Activated B cell treated with CpG ODN at 0.5 μM for 24 hours (primary cell): Measurements from ENCODE around the gene CIDEB. TPM values are rescaled to one million over a fixed set of nuclear protein-coding genes. Genes with fewer than 3 reads are reported as not detected.

ENCODE experiments used
- ATAC-seq: fragments of 200-7000 bp; cut with Tn5 transposase; one replicate; pipeline ENCODE4 v1.10.0; 2021; ENCODE audit warnings: low read depth, mild to moderate bottlenecking, moderate library complexity
- CTCF ChIA-PET: fragments of 350-600 bp; sonication (Branson Sonifier 250); formaldehyde crosslinking; loops from one replicate; lab custom pipeline; 2021; ENCODE audit warnings: antibody characterized with exemption; lab: Charles Lee
- POLR2A ChIA-PET: fragments of 350-600 bp; sonication (Branson Sonifier 250); formaldehyde crosslinking; loops from one replicate; lab custom pipeline; 2021; ENCODE audit warnings: antibody characterized with exemption; lab: Charles Lee
- DNase-seq: peaks from one replicate; pipeline ENCODE4 v3.0.0; 2022
- H3K27ac Mint-ChIP-seq: one replicate; pipeline ENCODE4 v1.8.0; 2020; ENCODE audit warnings: mixed read lengths
- H3K27me3 Mint-ChIP-seq: one replicate; pipeline ENCODE4 v1.8.0; 2021; ENCODE audit warnings: mixed read lengths
- H3K36me3 Mint-ChIP-seq: one replicate; pipeline ENCODE4 v1.8.0; 2021; ENCODE audit warnings: low read depth, mixed read lengths
- H3K4me1 Mint-ChIP-seq: one replicate; pipeline ENCODE4 v1.8.0; 2021; ENCODE audit warnings: mixed read lengths
- H3K4me3 Mint-ChIP-seq: one replicate; pipeline ENCODE4 v1.8.0; 2020; ENCODE audit warnings: mild to moderate bottlenecking, mixed read lengths
- H3K9me3 Mint-ChIP-seq: one replicate; pipeline ENCODE4 v1.8.0; 2020; ENCODE audit warnings: mixed read lengths
- intact Hi-C: fragments of 100-400 bp; cut with micrococcal nuclease; formaldehyde crosslinking; loops from one replicate; pipeline ENCODE4 v1.15.1; 2024
- total RNA-seq: library from RNA; stranded (reverse); gene quantifications from 2 replicates; pipeline ENCODE4 v1.2.3, GENCODE V29; 2022
- TF ChIP-seq, protein P1 (sequence below): fragments of 200-600 bp; IDR thresholded peaks from one replicate; pipeline ENCODE4 v1.8.0; 2022; ENCODE audit warnings: antibody characterized with exemption, mild to moderate bottlenecking

Gene CIDEB
- total RNA-seq, 1 donor from 2014 or later = 9.2 TPM

DNA sequence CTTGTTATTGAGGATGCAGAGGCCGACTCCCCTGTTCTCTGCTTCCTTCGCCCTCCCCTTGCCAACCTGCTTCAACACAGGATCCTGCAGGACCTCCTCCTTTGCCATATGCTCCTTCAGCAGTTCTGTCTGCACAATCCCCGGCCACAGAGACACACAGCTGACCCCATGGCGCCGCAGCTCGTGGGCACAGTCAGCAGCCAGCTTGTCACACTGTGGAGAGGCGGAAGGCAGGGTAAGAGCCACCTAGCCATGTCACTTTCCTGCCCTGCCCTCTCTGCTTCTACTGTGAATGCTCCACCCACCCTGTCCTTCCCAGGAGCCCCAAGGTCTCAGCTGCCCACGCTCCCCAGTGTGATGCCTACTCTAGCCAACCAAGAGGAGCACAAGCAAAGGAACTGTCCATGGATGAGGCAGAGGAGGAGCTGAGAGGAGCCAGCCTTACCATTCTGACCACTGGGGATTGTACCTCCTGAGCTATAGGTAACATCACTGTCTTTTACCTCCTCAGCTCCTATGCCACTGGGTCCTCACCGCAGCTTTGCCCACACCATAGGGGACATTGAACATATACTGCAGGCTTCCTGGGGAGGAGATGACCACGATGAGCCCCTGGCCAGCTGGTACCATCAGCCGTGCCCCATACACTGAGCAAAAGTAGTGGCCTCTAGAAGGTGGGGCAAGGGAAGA lies 15.5 kb downstream of the CIDEB start:
- Mint-ChIP-seq H3K27ac (no peak overlapping the region), H3K36me3 (peaks cover 63% of the 10 kb centered on the region)
- TF ChIP-seq, protein P1, sequence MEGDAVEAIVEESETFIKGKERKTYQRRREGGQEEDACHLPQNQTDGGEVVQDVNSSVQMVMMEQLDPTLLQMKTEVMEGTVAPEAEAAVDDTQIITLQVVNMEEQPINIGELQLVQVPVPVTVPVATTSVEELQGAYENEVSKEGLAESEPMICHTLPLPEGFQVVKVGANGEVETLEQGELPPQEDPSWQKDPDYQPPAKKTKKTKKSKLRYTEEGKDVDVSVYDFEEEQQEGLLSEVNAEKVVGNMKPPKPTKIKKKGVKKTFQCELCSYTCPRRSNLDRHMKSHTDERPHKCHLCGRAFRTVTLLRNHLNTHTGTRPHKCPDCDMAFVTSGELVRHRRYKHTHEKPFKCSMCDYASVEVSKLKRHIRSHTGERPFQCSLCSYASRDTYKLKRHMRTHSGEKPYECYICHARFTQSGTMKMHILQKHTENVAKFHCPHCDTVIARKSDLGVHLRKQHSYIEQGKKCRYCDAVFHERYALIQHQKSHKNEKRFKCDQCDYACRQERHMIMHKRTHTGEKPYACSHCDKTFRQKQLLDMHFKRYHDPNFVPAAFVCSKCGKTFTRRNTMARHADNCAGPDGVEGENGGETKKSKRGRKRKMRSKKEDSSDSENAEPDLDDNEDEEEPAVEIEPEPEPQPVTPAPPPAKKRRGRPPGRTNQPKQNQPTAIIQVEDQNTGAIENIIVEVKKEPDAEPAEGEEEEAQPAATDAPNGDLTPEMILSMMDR = no peak

GRCh38 chr14:24291446-24292117 lies 16.2 kb downstream of the CIDEB start:
- no peaks in the 10 kb centered on the region for H3K27me3 Mint-ChIP-seq
- H3K4me3 Mint-ChIP-seq = no peak overlapping the region
- TF ChIP-seq, protein P1 = no peak
- ChIA-PET CTCF (interaction anchor here (0.7 to 1.5 kb wide), 4 partner anchors 12 to 153 kb away, joined by 3 to 6 read pairs (median 4); partner anchors contain the start of genes CIDEB and TINF2), POLR2A (interaction anchor here (1.0 to 5.8 kb wide), 5 partner anchors 9 to 49 kb away, joined by 3 to 61 read pairs (median 20); partner anchors contain the start of genes RABGGTA and TINF2)
- H3K36me3 Mint-ChIP-seq = peaks cover 60% of the 10 kb centered on the region
- H3K4me1 Mint-ChIP-seq = peaks cover 34% of the 10 kb centered on the region
- intact Hi-C loops = no loop called here
- H3K27ac Mint-ChIP-seq = no peak overlapping the region
- no peak for DNase-seq
- ATAC-seq = no peak
- no peaks in the 10 kb centered on the region for H3K9me3 Mint-ChIP-seq

More for the DNA sequence above, 15.5 kb downstream of the CIDEB start:
- intact Hi-C loops = no loop called here
- ATAC-seq = no peak
- no peak for DNase-seq
- CTCF ChIA-PET = interaction anchor here (0.7 to 1.5 kb wide), 4 partner anchors 13 to 154 kb away, joined by 3 to 6 read pairs (median 4); partner anchors contain the start of genes CIDEB and TINF2
- Mint-ChIP-seq H3K27me3 (no peaks in the 10 kb centered on the region), H3K9me3 (no peaks in the 10 kb centered on the region), H3K4me1 (peaks cover 41% of the 10 kb centered on the region), H3K4me3 (no peak overlapping the region)
- POLR2A ChIA-PET = interaction anchor here (1.0 to 5.8 kb wide), 5 partner anchors 8 to 103 kb away, joined by 3 to 61 read pairs (median 5); partner anchors contain the start of genes IPO4 and TINF2

- POLR2A ChIA-PET = interaction anchor here (1.0 to 5.8 kb wide), 8 partner anchors 11 to 155 kb away, joined by 3 to 61 read pairs (median 16); partner anchors contain the start of genes EMC9, MDP1, PSME1 and RABGGTA
- Mint-ChIP-seq H3K36me3 (peaks cover 52% of the 10 kb centered on the region), H3K4me3 (no peak overlapping the region), H3K4me1 (peaks cover 27% of the 10 kb centered on the region), H3K27ac (no peak overlapping the region), H3K27me3 (no peaks in the 10 kb centered on the region), H3K9me3 (no peaks in the 10 kb centered on the region)
- TF ChIP-seq, protein P1 = no peak
- CTCF ChIA-PET = interaction anchor here (1.1 to 2.3 kb wide), 6 partner anchors 8 to 182 kb away, joined by 3 to 17 read pairs (median 10); partner anchors contain the start of genes CIDEB, DHRS1, NOP9 and RABGGTA
- ATAC-seq = no peak
- DNase-seq = no peak
- intact Hi-C loops = no loop called here
Observed at GRCh38 chr14:24290746-24291145, 17.0 kb downstream of the CIDEB start.

DNA sequence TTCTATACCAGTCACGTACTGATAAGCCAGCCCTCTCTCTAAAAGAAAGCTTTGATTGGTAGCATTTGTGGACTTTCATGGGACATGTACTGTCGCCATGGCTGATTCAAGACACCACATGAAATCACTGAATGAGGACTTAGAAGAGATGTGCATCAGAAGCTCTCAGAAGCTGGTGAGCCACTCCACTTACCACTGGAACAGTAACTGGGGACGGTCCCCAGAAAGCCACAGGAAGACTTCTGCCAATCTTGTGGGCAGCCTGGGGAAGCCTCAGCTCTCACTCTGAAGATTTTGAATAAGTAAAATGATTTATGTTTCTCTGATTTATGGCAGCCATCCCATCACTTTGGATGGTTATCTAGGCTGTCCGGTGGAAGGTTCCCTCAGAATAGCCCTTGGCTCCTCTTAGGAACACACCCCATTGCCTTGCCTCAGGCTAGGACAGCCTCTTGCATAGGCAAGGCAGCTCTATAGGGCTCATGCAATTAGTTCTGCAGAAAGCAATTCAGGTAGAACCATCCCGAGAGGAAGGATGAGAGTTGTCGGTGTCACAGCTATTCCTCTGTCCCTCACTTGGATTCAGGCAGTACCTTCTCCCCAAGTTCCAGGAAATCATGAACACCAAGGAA lies 18.0 kb downstream of the CIDEB start:
- ChIA-PET POLR2A (interaction anchor here (0.6 to 5.8 kb wide), 15 partner anchors 10 to 195 kb away, joined by 3 to 61 read pairs (median 4); partner anchors contain the start of genes CIDEB, DCAF11, DHRS1 and EMC9), CTCF (interaction anchor here (0.8 to 2.3 kb wide), 9 partner anchors 9 to 181 kb away, joined by 3 to 17 read pairs (median 5); partner anchors contain the start of genes CIDEB, DHRS1, NOP9 and RABGGTA)
- TF ChIP-seq, protein P1 = no peak
- H3K36me3 Mint-ChIP-seq = peaks cover 44% of the 10 kb centered on the region
- no peaks in the 10 kb centered on the region for H3K9me3 Mint-ChIP-seq
- peak overlapping the region; percentile 70 for H3K27ac Mint-ChIP-seq
- no peaks in the 10 kb centered on the region for H3K27me3 Mint-ChIP-seq
- DNase-seq = no peak
- peak overlapping the region; percentile 15 for H3K4me3 Mint-ChIP-seq
- peaks cover 27% of the 10 kb centered on the region for H3K4me1 Mint-ChIP-seq
- intact Hi-C loops = loop anchor here (1.0 kb wide), 2 partner anchors 10 to 18 kb away; partner anchors contain the start of gene RABGGTA
- peak; percentile 97 for ATAC-seq
